HepG2 (cell line): Measurements from ENCODE around the gene GIPC2. TPM values are rescaled to one million over a fixed set of nuclear protein-coding genes. Genes with fewer than 3 reads are reported as not detected.
A peak's percentile ranks its signal among the peaks of the same experiment; 100 is the strongest.

Source experiments
- AGO1 ChIP-seq: fragments of 200-400 bp; formaldehyde crosslinking; IDR thresholded peaks from 2 replicates; pipeline ENCODE4 v1.6.1; 2017; ENCODE audit warnings: mild to moderate bottlenecking, low read depth, low read length, moderate library complexity; ENCODE audit not compliant: poor library complexity, severe bottlenecking
- AHR ChIP-seq: IDR thresholded peaks from 2 replicates; pipeline ENCODE4 v1.6.1; 2018; ENCODE audit warnings: missing genetic modification reagents, missing compliant biosample characterization
- ARNTL ChIP-seq: sonication (generic); formaldehyde crosslinking; IDR thresholded peaks from 2 replicates; pipeline ENCODE4 v1.4.0; 2020; ENCODE audit warnings: mild to moderate bottlenecking, missing genetic modification reagents
- GPN1 ChIP-seq: sonication (generic); formaldehyde crosslinking; IDR thresholded peaks from 2 replicates; pipeline ENCODE4 v1.5.1; 2020; ENCODE audit warnings: missing genetic modification reagents, borderline replicate concordance
- KLF11 ChIP-seq: IDR thresholded peaks from 2 replicates; pipeline ENCODE4 v1.6.1; 2016; ENCODE audit warnings: missing compliant biosample characterization
- ONECUT2 ChIP-seq: sonication (generic); formaldehyde crosslinking; IDR thresholded peaks from 2 replicates; pipeline ENCODE4 v1.4.0; 2020; ENCODE audit warnings: missing genetic modification reagents
- POLR2AphosphoS5 ChIP-seq: IDR thresholded peaks from 2 replicates; pipeline ENCODE4 v1.6.1; 2012; ENCODE audit warnings: low read depth, low read length
- SNAPC4 ChIP-seq: sonication (generic); formaldehyde crosslinking; IDR thresholded peaks from 2 replicates; pipeline ENCODE4 v1.4.0; 2020; ENCODE audit warnings: mild to moderate bottlenecking, missing genetic modification reagents
- SOX13 ChIP-seq, 3 experiments: fragments of 450-650 bp in 1 of 3; sonication (generic) in 1 of 3; formaldehyde crosslinking in 1 of 3; IDR thresholded peaks in 2 of 3; conservative IDR thresholded peaks in 1 of 3; 2 replicates each; pipeline versions ENCODE4 v1.5.0 to v1.6.1; 2016 to 2020; ENCODE audit warnings: antibody characterized with exemption in 1 of 3, mild to moderate bottlenecking in 1 of 3, missing compliant biosample characterization in 1 of 3, missing genetic modification reagents in 1 of 3, moderate library complexity in 1 of 3
- TBL1XR1 ChIP-seq: fragments of 150-350 bp; IDR thresholded peaks from 2 replicates; pipeline ENCODE4 v1.6.1; 2014; ENCODE audit warnings: borderline replicate concordance, low read length; ENCODE audit not compliant: partially characterized antibody
- TEAD2 ChIP-seq: sonication (generic); formaldehyde crosslinking; IDR thresholded peaks from 2 replicates; pipeline ENCODE4 v1.9.0; 2021; ENCODE audit warnings: missing genetic modification reagents
- ZNF10 ChIP-seq: sonication (generic); formaldehyde crosslinking; IDR thresholded peaks from 2 replicates; pipeline ENCODE4 v1.4.0; 2020; ENCODE audit warnings: mild to moderate bottlenecking, low read depth, missing genetic modification reagents, borderline replicate concordance
- ZNF138 ChIP-seq: sonication (generic); formaldehyde crosslinking; IDR thresholded peaks from 2 replicates; pipeline ENCODE4 v1.5.0; 2020; ENCODE audit warnings: mild to moderate bottlenecking, low read depth, missing genetic modification reagents
- ZNF598 ChIP-seq: sonication (generic); formaldehyde crosslinking; IDR thresholded peaks from 2 replicates; pipeline ENCODE4 v1.5.1; 2020; ENCODE audit warnings: mild to moderate bottlenecking, missing genetic modification reagents, borderline replicate concordance
- ZNF720 ChIP-seq: sonication (generic); formaldehyde crosslinking; IDR thresholded peaks from 2 replicates; pipeline ENCODE4 v1.4.0; 2020; ENCODE audit warnings: missing genetic modification reagents
- polyA plus RNA-seq, 8 experiments: library from polyadenylated mRNA; depleted of rRNA in 3 of 8; stranded (reverse) in 7 of 8; unstranded in 1 of 8; fragments of >200 nt; fragmentation: Illumina TruSeq in 4 of 8; extraction: Trizol in 4 of 8; gene quantifications; 2 replicates each; pipeline versions ENCODE4 v1.2.1 to v1.2.3, GENCODE V29; 2011 to 2016; ENCODE audit warnings: low read depth in 4 of 8, missing spikeins in 1 of 8, mixed read lengths in 1 of 8; ENCODE audit not compliant: insufficient read depth in 1 of 8
- total RNA-seq, 5 experiments: library from RNA; depleted of rRNA; stranded (reverse); fragments of >200 nt; fragmentation: Illumina TruSeq; extraction: Trizol; gene quantifications; 2 replicates each; pipeline ENCODE4 v1.2.3, GENCODE V29; 2016; ENCODE audit warnings: low read depth in 1 of 5
- TF ChIP-seq, protein P1 (sequence below): sonication (generic); formaldehyde crosslinking; IDR thresholded peaks from 2 replicates; pipeline ENCODE4 v1.4.0; 2020; ENCODE audit warnings: missing genetic modification reagents; ENCODE audit errors: not compliant biosample characterization
- TF ChIP-seq, protein P2 (sequence below): sonication (generic); formaldehyde crosslinking; conservative IDR thresholded peaks from 2 replicates; pipeline ENCODE4 v1.4.0; 2020; ENCODE audit warnings: missing genetic modification reagents
- TF ChIP-seq, protein P3 (sequence below): sonication (generic); formaldehyde crosslinking; IDR thresholded peaks from 2 replicates; pipeline ENCODE4 v1.4.0; 2020; ENCODE audit warnings: missing genetic modification reagents
- TF ChIP-seq, protein P4 (sequence below): IDR thresholded peaks from 2 replicates; pipeline ENCODE4 v1.6.1; 2016; ENCODE audit warnings: control low read depth

GIPC2 gene
- total and polyA plus RNA-seq, 2 of the 13 experiments (the other 11 are each of a cell fraction or from before 2014, with no cell fraction given) = 6.1 to 21.6 TPM

DNA sequence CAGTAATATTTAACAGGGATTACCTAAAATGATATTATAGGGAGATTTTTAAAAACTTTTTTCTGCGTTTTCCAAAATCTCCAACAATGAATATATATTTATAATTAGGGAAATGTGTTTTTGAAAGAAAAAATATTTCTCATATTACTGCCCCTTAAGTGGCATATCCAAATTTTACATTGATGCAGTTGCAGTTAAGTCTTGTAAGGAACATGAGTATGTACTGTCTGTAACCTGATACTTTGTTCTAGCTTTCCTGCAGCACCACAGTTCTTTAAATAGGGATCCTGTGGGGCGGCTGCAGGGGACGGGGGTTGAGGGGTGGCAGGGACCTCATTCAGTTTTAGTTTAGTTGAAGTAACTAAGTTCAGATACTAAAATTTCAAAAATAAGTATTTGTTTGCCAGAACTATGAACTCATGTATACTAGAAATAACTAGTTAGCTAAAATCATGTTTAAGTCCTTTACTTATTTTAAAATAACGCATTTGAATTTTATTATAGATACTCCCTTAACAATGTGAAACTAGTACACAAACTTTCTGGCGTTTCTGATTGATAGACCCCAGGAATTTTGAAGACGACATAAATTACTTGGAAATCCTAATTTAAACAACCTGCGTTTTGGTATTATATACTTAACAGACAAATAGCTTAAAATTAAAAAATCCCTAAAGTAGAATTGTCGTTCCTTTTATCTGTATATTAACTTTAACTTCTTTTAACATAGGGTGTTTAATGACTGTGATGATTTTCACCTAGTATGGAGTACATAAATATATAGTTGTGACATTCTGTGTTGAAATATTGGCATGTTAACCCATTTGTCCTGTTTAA lies 41.7 kb upstream of the GIPC2 start (continued):
- no peak; the same call in 1 of the 2 replicates for TF ChIP-seq SOX13 (IDR thresholded peaks at IDR 0.05)
- TF ChIP-seq SOX13 (CRISPR knock-in tag; conservative IDR thresholded peaks at IDR 0.05 in 1 of 2, IDR thresholded peaks at IDR 0.05 in 1 of 2) = peak in 1 of 2 experiments; percentile 99; a peak in 1 of 4 replicates
- no peak for TF ChIP-seq AHR (CRISPR knock-in tag)
- TF ChIP-seq, protein P1, sequence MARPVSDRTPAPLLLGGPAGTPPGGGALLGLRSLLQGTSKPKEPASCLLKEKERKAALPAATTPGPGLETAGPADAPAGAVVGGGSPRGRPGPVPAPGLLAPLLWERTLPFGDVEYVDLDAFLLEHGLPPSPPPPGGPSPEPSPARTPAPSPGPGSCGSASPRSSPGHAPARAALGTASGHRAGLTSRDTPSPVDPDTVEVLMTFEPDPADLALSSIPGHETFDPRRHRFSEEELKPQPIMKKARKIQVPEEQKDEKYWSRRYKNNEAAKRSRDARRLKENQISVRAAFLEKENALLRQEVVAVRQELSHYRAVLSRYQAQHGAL (CRISPR knock-in tag) = no peak
- no peak for TF ChIP-seq KLF11 (CRISPR knock-in tag)
- TF ChIP-seq ONECUT2 (CRISPR knock-in tag) = no peak
- TF ChIP-seq ZNF10 = no peak
- no peak for TF ChIP-seq TEAD2 (CRISPR knock-in tag)
- peak; percentile 37 for TF ChIP-seq TBL1XR1
- peak; percentile 99 for TF ChIP-seq POLR2AphosphoS5
- TF ChIP-seq ZNF720 (CRISPR knock-in tag) = no peak
- TF ChIP-seq GPN1 (CRISPR knock-in tag) = no peak
- peak; percentile 100 for TF ChIP-seq SNAPC4
- TF ChIP-seq, protein P2, sequence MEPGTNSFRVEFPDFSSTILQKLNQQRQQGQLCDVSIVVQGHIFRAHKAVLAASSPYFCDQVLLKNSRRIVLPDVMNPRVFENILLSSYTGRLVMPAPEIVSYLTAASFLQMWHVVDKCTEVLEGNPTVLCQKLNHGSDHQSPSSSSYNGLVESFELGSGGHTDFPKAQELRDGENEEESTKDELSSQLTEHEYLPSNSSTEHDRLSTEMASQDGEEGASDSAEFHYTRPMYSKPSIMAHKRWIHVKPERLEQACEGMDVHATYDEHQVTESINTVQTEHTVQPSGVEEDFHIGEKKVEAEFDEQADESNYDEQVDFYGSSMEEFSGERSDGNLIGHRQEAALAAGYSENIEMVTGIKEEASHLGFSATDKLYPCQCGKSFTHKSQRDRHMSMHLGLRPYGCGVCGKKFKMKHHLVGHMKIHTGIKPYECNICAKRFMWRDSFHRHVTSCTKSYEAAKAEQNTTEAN (CRISPR knock-in tag) = 0 out of 2 replicates have a peak, but pooled peaks have one; percentile 20
- no peak for TF ChIP-seq ZNF138
- TF ChIP-seq, protein P3, sequence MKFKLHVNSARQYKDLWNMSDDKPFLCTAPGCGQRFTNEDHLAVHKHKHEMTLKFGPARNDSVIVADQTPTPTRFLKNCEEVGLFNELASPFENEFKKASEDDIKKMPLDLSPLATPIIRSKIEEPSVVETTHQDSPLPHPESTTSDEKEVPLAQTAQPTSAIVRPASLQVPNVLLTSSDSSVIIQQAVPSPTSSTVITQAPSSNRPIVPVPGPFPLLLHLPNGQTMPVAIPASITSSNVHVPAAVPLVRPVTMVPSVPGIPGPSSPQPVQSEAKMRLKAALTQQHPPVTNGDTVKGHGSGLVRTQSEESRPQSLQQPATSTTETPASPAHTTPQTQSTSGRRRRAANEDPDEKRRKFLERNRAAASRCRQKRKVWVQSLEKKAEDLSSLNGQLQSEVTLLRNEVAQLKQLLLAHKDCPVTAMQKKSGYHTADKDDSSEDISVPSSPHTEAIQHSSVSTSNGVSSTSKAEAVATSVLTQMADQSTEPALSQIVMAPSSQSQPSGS (CRISPR knock-in tag) = no peak
- no peak for TF ChIP-seq AGO1
- no peak for TF ChIP-seq ARNTL (CRISPR knock-in tag)
- TF ChIP-seq, protein P4, sequence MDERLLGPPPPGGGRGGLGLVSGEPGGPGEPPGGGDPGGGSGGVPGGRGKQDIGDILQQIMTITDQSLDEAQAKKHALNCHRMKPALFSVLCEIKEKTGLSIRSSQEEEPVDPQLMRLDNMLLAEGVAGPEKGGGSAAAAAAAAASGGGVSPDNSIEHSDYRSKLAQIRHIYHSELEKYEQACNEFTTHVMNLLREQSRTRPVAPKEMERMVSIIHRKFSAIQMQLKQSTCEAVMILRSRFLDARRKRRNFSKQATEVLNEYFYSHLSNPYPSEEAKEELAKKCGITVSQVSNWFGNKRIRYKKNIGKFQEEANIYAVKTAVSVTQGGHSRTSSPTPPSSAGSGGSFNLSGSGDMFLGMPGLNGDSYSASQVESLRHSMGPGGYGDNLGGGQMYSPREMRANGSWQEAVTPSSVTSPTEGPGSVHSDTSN = no peak
- no peak for TF ChIP-seq ZNF598 (CRISPR knock-in tag)
